GM21360 (cell line): ENCODE data around the gene RBBP8.

Source experiments
- ATAC-seq: cut with Tn5 transposase; IDR thresholded peaks from one replicate; pipeline ENCODE4 v1.9.1; 2021; ENCODE audit warnings: mild to moderate bottlenecking, moderate library complexity; ENCODE audit not compliant: unreplicated experiment

RBBP8 gene

DNA sequence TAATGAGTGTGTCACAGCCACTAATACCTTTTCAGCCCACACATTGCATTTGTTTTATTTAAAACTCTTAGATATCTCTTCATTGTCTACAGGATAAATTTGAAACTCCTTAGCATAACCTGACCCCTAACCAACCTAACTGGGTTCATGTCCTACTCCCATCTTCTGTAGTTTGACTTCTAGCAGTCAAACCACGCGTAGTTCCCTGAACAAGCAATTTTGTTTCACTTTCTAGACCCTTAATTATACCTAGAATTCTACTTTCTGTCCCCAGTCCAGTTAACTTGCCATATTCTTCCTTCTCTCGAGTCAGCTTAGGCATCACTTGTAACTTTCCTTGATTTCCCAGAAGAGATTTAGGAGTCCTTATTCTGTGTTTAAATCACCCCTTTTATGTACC is 55.1 kb downstream of the RBBP8 start:
- ATAC-seq, result no peak

DNA sequence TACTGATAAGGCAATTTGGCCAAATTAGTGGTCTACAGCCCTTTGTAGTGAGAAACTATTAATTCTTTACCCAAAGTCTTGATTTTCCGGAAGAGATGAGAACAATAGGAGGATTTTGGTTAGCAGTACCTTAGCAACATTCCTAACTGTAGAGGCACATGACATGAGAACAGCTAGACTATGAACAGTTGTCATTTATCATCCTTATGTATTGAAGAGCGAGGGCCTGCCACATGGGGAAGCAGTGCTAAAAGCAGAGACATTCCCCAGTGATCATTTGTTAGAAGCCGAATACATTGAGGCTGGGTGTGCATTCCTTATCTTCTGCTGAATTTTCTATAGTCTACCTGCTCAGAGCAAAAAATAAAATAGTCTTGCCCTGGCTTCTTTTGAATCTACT is 65.2 kb downstream of the RBBP8 start:
- no peak for ATAC-seq

DNA sequence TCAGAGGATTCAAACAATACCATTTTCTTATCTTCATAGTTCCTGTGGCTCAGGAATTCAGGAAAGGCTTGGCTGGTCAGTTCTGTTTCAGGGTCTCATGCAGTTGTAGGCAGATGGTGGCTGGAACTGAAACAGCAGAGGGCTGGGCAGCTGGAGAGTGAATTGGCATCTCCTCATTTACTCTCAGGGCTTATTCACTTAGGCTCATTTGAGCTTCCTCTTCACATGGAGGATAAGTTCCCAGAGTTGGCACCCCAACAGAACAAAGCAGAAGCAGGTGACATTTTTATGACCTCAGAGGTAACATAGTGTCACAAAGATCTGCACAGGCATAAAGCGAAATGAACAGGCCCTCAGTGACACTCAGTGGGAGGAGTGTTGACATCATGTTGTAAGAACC is 66.1 kb downstream of the RBBP8 start:
- ATAC-seq, result no peak

DNA sequence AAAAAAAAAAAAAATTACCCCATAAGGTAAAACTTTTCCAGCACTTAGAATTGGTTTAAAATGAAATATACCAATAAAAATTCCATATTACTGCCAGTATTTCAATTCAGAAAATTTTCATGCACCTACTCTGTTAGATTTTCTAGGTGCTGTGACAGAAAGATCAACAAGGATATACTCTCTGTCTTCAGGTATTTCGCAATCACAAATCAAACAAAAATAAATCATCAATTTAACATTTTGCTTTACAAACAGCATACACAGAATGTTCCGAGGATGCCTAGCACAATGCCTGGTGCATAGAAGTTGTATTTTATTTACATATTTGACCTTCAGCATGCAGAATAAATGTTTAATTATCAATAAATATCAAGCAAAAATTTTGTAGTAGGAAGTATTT is 66.5 kb downstream of the RBBP8 start:
- ATAC-seq, result no peak

DNA sequence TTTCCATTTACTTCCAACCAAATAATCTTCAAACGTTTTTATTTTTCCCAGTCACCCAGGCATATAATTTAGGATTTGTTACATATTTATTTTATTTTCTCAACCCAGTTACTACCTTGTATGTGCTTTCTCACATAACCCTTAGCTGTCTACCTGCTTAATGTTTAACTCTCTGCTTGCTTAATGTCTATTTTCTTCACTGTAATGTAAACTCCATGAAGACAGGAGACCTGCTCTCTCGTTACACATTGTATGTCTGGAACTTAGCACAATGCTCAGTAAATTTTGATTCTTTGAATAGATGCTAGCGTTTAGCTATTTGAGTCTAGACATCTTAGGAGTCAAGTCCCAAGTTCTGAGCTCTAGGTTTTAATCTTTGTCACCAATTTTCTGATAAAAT is 70.2 kb downstream of the RBBP8 start:
- no peak for ATAC-seq

DNA sequence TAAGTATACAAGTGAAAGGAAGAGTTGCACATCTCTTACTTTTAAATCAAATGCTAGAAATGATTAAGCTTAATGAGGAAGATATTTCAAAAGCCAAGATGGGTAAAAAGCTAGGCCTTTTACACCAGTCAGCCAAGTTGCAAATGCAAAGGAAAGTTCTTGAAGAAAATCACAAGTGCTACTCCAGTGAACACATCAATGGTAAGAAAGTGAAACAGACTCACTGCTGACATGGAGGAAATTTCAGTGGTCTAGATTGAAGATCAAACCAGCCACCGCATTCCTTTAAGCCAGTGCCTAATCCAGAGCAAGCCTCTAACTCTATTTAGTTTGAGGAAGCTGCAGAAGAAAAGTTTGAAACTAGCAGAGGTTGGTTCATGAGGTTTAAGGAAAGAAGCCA is 79.1 kb downstream of the RBBP8 start:
- no peak for ATAC-seq

DNA sequence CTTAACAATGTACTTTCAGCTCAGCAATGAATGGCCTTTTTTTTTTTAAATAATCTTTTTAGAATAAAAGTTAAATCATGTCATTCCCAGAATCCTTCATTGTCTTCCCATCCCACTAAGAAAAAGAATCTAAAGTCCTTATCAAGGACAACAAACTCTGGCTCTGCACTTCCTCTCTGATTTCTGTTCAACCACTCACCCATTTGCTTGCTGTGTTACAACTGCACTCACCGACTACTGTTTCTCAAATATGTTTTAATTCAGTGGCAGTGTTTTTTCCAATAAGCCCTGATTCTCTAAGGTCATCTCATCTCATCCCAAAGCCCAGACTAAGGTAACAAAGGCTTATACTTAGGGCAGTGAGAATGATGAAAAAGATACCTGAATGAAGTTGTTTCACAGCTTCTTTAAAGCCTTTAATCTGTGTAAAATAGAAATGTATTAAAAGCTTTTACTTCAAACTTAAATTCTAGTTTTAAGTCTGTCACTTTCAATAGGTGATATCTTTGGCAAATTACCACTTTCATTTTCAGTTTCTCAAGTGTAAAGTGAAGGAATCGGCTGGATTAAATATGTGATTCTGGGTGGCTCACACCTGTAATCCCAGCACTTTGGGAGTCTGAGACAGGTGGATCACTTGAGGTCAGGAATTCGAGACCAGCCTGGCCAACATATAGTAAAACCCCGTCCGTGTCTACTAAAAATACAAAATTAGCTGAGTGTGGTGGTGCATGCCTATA is 87.6 kb downstream of the RBBP8 start:
- no peak for ATAC-seq

DNA sequence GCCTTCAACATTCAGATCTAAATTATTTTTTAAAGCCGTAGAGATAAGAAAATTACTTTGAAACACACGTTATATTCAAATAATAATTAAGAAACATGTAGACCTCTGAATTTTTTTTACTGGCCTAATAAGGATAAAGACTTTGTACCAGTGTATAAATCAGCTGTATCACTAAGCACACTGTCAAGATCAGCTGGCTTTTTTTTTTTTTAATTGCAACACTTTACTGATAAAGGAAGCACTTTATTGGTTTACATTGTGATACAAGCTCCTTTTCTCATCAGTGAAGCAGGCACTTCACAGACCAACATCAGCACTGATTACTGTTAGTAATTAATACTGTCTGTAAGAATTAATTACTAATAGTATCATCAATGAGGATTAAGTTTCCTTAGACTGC is 88.5 kb downstream of the RBBP8 start:
- ATAC-seq, result no peak

DNA sequence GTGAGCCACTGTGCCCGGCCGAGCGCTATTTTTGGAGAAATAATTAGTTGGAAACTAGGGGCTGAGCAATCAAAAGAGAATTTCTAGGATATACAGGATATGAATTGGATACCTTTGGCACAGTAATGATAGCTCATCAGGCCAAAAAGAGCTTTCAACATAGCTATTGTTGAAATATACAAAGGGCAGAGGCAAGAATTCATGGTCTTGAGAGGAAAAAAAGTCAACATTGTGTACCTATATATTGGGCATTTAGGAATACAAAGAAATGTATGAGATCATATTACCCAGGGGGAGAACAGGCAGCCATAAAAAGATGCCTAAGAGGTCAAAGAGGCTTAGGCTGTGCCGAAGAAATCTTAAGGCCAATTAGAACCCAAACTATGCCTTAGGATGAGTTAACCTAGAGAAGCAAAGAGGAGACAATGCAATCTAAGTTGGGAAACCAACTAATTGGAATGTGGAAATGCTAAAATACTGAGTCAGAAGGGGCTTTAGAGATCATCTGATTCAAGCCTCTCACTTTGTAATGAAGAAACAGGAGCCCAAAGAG is 99.0 kb downstream of the RBBP8 start:
- ATAC-seq, result no peak

DNA sequence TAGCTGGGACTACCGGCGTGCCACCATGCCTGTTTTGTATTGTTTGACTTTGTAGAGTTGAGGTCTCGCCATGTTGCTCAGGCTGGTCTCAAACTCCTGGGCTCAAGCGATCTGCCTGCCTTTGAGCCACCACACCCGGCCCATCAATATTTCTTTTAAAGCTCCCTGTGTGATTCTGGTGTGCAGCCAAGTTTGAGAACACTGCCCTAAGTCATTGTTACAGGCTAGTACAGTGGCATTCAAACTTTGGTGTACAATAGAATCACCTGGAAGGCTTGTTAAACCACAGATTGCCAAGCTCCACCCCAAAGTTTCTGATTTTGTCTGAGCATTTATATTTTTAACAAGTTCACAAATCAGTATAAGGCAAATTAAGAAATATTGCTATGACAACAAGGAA is 99.9 kb downstream of the RBBP8 start:
- no peak for ATAC-seq

DNA sequence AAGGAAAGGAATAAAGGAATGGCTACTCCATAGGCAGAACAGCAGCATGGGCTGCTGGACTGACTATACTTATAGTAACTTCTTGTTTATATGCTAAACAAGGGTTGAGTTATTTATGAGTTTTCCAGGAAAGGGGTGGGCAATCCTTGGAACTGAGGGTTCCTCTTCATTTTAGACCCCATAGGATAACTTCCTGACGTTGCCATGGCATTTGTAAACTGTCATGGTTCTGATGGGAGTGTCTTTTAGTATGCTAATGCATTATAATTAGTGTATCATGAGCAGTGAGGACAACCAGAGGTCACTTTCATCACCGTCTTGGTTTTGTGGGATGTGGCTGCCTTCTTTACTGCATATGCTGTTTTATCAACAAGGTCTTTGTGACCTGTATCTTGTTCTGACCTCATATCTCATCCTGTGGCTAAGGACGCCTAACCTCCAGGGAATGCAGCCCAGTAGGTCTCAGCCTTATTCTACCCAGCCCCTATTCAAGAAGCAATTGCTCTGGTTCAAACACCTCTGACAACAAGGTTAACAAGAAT is 103.6 kb downstream of the RBBP8 start:
- ATAC-seq, result no peak

DNA sequence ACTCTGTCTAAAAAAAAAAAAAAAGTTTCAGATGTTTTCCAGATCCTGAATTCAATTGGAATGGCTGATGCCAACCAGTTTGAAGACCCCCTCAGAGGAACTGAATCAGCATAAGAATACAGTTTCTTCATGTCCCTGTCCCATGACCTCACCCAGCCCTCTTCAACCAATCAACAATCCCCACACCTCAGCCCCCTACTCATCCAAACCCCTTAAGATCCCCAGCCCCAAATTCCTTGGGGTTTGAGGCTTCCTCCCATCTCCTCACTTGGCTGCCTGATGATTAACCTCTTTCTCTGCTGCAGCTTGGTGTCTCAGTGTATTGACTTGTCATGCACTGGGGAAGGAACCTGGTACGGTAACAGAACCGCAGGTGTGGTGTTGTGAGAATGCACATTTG is 104.5 kb downstream of the RBBP8 start:
- no peak for ATAC-seq

DNA sequence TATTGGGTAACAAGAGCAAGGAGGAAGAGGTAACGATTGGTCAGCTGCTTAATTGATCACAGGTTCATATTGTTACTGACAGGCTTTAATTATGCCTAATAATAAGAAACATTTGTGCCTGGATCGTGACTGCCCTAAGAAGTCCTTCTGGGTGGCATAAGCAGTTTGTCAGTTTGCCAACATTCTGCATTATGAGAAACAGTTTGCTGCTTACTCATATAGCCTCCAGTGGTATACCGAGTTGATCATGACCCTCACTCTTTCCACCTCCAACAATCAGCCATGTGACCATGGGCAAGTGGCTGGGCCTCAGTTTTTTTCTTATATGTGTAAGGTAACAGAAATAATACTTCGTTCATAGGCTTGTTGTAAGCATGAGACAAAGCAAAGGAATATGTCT is 105.6 kb downstream of the RBBP8 start:
- no peak for ATAC-seq

DNA sequence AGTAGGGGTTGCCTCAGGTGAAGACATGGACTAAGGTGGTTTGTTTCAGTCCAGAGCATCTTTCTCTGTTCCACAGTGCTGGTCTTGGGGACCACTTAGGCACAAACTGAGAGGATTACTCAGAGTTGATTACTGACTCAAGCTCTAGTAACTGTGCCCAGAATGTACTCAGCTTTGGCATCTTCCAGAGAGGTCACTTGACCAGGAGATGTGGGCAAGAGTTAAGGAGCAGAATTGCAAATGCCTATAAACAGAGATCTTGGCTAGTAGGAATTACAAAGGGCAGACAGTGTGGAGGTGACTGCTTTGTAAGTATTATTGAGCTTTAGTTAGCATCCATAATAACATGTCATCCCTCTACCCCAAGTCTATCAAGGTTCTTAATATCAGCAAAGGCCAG is 109.0 kb downstream of the RBBP8 start:
- ATAC-seq, result no peak

DNA sequence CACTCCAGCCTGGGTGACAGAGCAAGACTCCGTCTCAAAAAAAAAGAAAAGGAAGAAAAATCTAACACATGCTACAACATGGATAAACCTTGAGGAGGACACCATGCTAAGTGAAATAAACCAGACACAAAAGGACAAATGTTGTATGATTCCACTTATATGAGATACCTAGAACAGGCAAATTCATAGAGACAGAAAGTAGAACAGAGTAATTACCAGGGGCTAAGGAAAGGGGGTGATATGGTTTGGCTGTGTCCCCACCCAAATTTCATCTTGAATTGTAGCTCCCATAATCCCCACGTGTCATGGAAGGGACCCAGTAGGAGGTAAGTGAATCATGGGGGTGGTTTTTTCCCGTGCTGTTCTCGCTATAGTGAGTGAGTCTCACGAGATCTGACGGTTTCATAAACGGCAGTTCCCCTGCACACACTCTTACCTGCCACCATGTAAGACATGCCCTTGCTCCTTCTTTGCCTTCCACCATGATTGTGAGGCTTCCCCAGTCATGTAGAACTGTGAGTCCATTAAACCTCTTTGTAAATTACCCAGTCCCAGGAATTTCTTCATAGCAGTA is 110.8 kb downstream of the RBBP8 start:
- ATAC-seq, result no peak

DNA sequence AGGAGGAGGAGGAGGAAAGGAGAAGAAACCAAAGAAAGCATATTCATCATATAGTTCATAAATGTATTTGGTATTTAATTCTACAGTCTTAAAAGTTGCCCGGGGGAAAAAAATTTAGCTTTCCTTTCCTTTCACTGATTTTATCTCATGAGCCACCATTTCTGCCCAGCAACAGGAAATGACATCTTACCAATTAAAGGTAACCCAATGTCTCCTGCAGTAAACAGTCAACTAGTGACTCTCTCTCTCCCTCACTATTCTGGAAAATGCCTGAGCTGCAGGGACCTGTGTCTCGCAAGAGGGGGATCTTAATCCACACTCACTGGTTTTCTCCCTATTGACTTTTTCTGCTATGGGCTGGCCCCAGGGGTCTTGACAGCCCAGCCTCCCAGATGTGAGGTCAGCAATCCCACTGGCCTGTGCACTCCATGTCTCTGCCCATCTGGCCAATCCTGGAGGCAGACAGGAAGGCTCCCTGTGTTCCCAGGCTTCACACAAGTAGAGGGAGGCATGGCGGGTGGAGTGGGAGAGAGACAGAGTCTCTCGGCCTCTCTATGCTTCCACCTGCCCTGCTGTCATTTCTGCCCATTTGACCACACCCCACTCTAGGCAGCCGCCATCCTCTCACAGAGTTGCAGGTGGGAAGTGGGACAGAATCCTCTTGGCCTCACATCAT is 116.7 kb downstream of the RBBP8 start:
- ATAC-seq, result no peak

DNA sequence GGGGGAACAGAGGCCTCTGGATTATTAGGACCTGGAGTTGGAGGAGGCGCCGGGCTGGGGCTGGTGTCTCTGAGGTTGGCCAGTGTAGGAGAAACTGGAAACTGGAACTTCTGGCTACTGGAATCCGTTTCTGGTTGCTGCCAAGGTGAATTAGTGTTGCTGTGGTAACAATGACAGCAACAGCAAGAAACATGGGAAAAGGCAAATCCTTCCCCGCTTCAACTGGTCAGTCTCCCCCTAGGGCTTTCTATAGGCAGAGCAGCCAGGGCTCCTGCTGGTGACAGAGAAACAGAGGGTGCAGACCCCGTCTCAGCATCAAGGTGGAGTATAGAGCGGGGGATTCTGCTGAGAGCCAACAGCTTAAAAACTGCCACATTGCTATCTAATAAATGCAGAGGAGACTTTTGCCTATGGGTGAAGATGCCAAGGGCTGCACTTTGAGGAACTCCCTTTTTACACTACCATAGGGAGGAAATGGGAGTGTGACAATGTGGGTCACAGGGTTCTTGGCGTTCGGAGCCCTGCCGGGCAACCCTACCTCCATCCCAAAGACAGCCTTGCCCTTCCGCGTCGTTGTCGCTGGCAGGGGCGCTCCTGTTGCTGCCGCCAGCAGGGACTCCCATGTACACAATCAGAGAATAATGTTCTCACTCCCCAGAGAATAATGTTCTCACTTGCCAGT is 120.8 kb downstream of the RBBP8 start:
- no peak for ATAC-seq

DNA sequence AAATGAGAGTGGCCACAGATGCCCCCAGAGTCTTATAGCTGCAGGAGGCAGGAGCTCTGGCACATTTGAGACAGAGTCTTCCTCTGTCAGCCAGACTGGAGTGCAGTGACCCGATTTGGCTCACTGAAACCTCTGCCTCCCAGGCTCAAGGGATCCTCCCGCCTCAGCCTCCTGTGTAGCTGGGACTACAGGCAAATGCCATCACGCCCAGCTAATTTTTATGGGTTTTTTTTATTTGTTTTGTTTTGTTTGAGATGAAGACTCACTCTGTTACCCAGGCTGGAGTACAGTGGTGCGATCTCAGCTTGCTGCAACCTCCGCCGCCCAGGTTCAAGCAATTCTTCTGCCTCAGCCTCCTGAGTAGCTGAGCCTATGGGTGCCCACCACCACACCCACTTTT is 121.4 kb downstream of the RBBP8 start:
- no peak for ATAC-seq

DNA sequence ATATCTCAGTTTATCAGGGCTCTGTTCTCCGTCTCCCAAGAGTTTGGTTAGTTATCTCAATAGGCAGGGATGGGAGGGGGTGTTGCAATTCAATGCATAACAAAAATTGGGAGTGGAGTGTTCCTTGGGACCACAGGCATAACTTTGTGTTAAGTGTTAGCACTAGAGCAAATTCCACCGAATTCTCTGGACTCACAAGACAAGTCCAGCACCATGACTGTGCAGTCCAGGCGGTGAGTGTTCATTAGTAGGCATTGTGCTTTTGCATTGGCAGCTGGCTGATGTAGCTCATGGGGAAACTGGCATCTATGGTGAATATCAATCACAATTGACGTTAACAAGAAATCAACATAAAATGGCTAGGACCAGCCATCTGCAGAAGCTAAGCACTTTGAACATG is 123.2 kb downstream of the RBBP8 start:
- ATAC-seq, result no peak

DNA sequence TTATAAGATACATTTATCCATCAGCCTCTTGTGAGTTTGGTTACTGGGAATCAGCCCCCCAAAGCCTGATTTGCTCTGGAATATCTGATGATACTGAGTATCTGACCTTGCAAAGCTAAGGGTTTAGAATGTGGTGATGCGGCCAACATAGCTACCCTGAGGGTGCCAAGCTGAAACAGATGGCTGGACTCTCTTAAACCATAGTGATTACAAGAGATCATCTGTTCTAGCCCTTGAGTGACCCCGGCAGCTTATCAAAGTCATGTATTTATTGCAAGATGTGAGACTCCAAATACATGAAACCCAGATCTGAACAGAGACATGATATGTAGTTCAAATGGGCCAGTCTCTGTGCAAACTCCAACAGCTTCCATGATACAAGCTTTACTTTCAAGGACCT is 124.0 kb downstream of the RBBP8 start:
- ATAC-seq, result no peak

DNA sequence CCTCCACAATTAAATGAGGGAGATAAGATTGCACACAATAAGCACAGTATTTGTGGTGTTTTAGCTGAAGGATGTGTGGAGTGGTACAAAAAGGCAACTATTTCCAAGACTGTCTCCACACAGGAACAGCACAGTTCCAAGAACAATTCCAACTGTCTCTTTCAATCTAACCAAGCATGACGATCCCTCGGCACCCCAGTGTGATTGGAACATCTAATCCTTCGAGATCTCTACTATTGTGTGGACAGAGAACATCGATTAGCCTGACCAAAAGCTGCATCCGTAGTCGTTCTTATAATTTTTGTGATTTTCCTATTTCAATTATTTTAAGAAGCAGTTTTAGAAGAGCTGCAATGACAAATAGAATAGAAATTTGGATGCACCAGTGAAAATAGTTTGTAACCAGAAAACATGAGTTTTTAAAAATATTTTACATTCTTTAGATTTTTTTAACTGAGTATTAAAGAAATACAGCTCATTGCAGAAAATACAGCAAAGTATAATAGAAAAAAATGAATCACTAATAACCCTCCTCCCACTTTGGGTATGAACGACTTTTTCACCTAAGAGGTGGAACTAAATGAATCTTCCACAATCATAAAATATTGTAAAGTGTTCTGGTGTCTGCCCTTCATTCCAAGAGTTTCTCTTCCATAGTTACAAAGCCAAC is 125.8 kb downstream of the RBBP8 start:
- ATAC-seq, result no peak
